ELF-1 (cell line): Measurements from ENCODE around the gene NAB2.
A peak's percentile ranks its signal among the peaks of the same experiment; 100 is the strongest.

Source experiments
- DNase-seq: peaks from one replicate; pipeline ENCODE4 v3.0.0-alpha.2; 2016; ENCODE audit warnings: low read depth, low spot score

NAB2 gene

DNA sequence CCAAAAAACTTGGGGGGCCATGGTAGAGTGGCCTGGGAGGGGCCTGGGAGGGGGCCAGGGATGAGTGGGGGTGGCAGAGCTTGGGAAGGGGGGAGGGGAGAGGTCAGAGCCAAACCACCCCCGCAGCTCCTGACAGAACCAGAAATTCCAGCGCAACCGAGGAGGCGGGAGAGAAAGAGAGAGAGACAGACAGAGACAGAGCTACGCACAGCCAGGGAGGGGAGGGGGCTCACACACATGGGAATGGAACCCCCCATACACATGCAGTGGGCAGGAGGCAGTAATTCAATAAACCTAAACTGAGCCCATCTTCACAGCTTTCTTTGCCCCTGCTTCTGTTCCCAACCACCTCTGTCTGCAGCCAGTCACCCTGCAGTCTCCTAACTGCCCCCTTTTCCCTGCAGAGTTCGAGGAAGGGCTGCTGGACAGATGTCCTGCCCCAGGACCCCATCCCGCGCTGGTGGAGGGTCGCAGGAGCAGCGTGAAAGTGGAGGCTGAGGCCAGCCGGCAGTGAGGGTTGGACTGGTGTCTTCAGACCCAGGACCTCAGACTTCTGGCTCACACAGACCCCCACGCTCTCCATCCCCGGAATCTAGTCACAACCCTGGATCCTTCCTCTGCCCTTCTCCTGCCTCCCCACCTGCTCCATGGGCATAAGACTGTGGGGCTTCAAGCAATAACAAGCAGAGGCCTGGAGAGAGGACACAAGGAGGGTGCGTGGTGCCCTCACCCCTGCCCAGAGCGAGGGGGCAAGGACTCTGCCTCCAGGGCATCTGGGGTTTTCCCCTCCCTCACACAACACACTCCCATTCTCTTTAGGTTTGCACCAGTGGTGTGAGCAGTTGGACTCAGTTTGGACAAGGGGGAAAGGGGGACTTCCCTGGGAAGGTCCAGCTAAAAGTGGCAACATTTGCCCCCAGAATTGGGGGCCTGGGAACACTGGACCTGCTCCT is 5.6 kb downstream of the NAB2 start:
- no peak for DNase-seq

GRCh38 chr12:57095440-57095839 is 6.5 kb downstream of the NAB2 start:
- no peak for DNase-seq

GRCh38 chr12:57096099-57096572 is 7.2 kb downstream of the NAB2 start:
- DNase-seq, result no peak

GRCh38 chr12:57096748-57097553 is 8.0 kb downstream of the NAB2 start:
- no peak for DNase-seq

GRCh38 chr12:57097554-57097835 is 8.6 kb downstream of the NAB2 start:
- DNase-seq, result no peak

- no peak for DNase-seq
Measured at GRCh38 chr12:57098546-57098945, 9.6 kb downstream of the NAB2 start.

- no peak for DNase-seq
Measured at GRCh38 chr12:57099047-57099714, 10.3 kb downstream of the NAB2 start.

DNA sequence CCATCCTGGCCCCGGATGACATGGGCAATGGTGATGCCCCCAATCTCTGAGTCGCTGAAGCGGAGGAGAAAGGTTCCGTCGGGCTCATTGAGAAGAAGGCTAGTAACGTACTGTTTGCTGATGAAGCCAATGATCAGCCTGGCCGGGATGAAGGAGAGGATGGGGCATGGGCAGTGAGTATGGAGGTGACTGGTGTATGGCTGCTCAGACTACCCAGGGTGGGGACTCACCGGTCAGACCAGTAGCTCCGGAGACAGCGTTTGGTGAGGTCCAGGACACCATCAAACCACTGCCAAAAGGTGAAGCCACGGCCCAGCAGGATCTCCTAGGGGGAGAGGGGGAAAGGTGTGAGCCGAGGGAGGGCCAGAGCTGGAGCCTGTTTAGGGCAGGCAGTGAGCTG is 10.9 kb downstream of the NAB2 start:
- DNase-seq, result no peak

GRCh38 chr12:57101892-57102695 is 13.2 kb downstream of the NAB2 start:
- peak; percentile 52 for DNase-seq

- DNase-seq, result no peak
Measured at GRCh38 chr12:57103856-57104255, 14.9 kb downstream of the NAB2 start.

DNA sequence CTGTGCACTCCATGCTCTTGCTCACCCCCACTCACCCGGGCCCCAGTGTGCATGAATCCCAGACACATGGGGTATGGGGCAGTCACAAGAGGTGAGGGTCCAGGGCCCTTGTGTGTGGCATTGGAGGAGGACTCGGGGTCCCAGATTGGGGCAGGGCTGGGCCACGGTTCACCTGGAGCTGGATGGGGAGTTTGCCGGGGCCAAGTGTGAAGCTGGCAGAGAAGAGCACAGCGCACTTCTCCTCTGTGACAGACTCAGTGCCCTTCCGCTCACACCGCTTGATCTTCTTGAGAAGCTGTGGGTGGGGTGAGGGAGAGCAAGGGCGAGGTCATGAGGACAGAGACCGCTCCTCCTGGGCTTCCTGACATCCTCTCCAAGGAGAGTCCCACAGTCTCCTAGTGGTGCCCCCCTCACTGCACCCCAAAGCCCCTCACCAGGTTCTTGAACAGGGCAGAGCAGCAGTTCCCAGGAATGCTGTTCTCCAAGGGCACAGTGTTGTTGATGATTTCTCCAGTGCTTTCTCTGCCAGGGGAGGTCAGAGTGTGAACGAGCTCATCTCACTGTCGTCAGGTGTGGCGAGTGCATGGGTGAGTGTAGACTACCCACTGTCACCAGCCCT is 15.5 kb downstream of the NAB2 start:
- no peak for DNase-seq

- no peak for DNase-seq
Measured at GRCh38 chr12:57105011-57105753, 16.3 kb downstream of the NAB2 start.

DNA sequence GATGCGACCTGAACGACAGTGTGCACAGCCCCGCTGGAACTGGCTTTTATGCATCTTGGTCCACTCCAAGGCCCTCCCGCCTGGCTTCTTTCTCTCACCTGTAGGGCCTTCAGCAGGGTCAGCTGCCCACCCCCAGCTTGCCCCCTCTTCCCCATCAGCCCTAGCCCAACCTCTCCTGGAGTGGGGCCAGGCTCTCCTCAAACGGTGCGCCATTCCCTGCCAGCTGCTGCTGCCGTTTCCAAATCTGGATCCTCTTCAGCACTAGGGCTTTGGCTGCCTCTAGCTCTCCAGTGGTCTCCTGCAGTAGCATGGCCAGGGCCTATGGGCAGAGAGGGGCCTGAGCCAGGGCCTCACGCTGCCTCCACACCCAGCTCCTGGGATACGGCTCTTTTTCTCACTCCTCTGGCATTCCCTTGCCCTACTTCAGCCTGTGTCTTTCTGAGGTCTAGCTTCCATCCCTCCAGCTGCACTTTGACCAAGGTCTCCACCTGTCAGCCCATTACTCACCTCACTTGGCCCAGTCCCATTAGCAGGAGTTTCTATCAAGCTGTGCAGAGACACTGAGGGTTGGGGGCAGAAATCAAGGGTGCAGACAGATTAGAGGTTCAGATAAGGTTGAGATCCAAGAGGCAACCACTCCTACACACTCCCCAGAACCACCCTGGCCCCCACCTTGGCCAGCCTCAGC is 17.3 kb downstream of the NAB2 start:
- DNase-seq, result no peak

DNA sequence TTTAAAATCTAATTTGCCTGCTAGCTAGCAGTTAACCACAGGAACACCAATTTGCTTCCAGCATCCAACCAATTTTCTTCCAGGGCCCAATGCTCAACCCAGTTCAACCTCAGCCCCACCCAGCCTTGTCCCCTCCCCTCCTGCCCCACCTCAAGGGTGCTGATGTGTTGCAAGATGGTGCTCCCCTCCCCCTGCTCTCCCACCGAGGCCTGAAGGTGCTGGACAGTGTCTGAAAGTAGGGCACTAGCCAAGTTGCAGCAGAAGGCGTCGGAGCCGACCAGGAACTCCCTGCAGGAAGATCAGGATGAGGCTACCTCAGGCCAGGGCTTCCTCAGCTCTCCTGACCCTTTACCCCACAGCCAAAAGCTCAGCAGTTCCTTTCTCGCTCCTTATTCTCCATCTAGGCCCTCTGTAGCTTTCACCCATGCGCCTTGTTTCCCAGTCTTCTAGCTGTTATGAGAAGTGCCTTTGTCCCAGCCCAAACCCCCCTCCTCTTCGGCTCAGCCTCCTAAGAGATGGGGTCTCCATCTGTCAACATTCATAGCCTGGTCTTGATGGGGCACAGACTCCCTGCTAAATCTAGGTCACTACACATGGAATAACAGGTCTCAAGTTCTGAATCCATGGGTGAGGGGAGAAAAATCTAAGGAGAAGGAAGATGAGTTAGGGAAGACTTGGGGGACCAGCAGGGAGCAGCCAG is 18.7 kb downstream of the NAB2 start:
- DNase-seq, result no peak

- DNase-seq, result no peak
Measured at GRCh38 chr12:57109207-57110103, 20.5 kb downstream of the NAB2 start.

DNA sequence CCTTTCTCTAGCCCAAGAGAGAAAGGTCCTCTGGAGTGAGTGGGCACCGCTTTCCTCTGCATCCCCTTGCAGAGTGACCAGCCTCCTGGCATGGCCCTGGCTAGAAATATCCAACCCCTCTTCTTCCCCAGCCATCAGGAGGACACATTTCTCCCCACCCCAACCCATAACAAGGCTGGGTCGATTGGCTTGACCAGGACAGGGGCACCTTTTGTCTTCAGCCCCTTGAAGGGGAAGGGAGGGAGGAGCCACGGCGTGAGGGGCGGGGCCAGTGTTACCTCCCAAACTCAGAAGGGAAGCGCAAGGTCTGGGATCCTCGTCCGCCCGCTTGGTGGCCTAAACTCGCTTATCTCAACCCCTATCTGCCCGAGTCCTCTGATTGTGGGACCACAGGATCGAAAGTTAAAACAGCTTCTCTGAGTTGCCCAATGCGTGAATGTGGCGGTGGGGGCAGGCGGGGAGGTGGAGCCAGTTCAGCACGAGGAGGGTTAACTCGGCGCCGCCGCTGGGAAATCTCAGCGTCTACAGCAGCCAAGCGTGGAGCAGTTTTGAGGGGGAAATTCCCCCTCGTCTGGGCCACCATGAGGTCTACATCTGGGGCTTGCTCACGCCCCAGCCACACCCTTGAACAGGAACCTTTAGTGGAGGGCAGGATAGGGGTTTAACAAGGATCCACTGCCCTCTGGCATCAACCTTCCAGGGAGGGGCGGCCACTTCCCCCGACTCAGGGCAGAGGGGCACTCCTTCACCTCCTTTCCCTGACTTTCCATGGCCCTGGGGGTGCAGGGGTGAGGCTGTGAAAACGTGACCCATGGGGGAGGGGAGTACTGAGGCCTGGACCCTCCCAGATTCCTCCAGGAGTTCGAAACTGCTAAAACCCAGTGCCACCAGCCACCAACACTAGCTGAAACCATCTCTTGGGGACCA is 21.5 kb downstream of the NAB2 start:
- DNase-seq, result peak; percentile 90
